Activated CD4-positive, alpha-beta T cell treated with anti-CD3 and anti-CD28 coated beads for 24 hours (primary cell): Measurements from ENCODE around the gene CDH4.

Experiments used
- DNase-seq, 2 donors: peaks; one replicate each; pipeline ENCODE4 v3.0.0-alpha.2; 2020; ENCODE audit warnings: low read depth in 2 of 2

Gene CDH4

DNA sequence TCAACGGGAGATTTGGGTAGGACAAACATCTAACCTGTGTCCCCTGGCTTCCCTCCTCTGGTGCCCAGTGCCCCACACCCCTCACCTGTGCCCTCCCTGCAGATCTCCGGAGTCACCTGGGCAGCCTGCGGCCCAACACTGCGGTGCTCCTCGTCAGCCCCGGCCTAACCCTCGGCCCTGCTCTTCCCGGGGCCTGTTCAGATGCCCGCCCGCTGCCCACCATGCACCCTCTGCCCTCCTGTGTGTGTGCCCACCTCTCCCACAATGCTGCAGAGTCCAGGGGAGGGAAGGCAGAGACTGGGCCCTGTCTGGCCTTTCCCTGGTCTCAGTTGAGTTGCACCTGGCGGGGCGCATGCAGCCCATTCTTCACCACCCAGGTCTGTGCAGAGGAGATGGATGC is 349.3 kb downstream of the CDH4 start:
- no peak for DNase-seq

DNA sequence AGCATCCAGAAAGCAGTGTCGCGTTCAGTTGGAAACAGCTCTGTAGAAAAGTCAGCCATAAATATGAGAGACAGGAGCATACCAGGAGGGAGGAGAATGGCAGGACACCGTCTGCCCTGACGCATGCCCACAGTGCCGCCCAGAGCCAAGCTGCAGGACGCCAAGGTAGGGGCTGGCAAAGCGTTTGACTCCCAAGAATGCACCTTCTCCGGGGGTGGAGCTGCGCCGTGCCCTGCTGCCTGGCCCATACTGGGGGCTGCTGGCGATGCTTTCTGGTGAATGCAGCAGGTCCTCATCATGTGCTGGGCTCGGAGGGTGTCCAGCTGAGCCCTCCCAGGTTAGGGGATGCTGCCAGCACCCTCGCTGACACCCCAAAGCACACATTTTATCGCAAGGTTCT is 349.8 kb downstream of the CDH4 start:
- DNase-seq: no peak

DNA sequence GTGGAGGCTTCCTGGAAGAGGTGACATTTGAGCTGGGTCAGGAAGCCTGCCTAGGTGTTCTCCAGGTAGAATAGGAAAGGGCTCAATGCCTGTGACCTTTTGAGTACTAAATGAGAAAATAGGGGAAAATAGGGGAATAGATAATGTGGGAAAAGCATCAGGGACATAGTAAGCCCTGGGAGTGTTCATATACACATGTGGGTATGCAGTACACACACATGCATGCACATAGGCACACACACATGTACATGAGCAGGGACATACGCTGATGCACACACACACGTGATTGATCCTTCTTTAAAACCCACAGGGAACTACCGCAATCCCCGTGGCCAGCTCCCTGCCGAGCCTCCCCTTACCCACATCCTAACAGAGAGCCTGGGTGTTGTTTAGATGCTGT is 351.7 kb downstream of the CDH4 start:
- no peak for DNase-seq

DNA sequence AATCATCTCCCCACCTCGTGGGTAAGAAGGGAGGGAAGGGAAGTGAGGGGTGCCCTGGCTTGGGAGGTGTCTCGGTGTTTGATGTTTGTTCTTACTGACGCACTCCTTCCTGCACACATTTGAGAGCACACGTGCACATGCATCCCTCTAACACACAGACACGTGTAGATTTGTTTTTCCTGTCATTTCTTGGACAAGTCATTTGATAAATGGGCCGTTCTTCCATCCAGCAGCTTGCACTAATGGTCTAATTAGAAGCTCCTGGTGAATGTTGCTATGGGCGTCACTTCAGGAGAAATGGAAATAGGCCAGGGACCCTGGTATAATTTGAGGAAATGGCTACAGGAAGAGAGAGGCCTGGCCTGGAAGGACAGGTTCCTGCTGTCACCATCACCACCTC is 352.5 kb downstream of the CDH4 start:
- no peak for DNase-seq

DNA sequence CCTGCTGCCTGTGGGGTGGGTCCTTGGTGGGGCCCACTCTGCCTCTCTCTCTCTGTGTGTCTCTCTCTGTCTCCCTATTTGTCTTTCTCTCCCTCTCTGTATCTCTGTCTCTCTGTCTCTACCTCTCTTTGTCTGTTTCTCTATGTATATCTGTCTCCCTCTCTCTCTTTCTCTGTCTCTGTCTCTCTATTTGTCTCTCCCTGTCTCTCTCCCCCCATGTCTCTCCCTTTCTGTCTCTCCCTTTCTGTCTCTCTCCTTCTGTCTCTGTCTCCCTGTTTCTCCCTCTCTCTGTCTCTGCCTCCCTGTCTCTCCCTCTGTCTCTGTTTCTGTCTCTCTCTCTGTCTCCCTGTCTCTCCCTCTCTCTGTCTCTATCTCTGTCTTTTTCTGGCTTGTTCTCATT is 353.2 kb downstream of the CDH4 start:
- no peak for DNase-seq

DNA sequence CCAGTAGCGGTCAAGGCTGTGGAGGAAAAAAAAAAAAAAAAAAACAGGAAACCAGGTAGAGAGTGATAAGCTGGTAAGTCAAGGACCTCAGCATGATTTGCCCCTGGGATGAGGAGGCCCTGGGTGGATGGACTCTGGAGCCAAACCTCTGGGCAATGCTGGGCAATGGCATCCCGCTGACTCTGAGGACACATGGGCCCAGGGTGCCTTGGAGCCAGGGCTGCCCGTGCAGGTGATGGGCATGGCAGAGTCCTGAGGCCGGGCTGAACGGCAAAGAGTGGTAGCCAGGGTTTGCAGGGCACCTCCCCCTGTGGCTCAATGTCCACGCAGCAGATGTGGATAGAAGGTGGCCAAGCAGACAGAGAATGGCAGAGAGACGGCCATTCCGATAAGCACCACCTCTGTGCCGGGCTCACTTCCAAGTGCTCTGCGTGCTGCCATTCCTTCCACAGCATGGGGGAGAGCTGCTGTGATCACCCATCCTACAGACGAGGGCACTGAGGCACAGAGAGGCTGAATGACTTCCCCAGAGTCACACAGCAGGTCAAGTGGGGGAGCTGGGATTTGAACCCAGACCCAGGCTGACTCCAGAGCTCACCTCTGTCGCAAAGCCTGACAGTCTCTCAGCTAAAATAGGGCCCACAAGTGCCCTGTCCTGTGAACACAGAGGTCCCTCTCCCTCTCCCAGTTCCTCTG is 353.9 kb downstream of the CDH4 start:
- no peak for DNase-seq

DNA sequence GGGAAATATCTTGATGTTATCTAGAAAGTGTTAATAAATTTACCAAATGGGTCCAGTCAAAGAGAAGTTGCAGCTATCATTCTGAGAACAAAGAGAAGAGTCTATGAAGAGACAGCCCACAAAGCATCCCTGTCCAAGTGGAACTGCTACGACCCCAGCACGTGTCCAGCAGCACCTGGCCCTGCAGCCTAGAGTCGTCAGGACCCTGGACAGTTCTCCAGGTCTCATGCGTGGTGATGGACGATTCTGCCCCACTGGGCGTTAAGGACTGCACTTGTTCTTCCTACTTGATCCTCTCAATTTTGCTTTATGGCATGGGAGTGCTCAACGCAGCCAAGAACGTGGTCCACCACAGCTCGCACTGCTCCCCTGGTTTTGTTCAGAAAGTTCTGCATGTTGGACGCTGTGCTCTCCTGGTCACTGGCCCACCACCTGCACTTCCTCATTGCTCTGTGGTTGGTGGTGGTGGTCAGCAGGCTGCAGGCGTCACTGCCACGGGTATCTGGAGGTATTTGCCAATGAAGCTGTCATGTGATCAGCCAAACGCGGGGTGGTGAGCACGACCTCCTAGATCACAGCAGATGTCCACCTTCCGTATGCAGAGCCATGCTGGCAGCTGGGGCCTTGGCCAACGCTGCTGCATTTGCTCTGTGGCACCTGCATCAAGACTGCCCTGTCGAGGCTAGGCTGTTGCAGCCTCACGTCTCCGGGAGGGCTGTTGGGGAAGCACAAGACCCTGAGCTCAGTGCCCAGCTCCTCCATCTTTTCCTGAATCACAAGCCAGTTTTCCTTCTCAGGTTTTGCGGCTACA is 356.4 kb downstream of the CDH4 start:
- no peak for DNase-seq

DNA sequence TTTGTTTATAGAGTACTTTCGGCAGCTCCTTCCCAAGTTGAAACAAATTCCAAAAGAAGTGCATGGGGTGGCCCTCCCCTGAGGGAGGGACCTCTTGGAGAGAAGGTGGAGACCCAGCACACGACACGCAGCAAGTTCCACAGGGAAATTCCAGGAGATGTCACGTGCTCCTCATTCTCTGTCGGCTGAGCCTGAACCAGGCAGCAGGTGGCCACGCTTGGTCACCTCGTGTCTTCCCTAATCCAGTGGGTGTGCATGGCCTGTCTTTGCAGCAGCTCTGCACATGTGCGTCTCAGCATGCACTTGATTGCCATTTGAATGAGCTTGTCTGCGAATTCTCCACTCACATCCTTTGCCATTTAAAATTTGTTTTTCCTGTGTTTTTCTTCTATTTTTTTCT is 357.4 kb downstream of the CDH4 start:
- DNase-seq: no peak

DNA sequence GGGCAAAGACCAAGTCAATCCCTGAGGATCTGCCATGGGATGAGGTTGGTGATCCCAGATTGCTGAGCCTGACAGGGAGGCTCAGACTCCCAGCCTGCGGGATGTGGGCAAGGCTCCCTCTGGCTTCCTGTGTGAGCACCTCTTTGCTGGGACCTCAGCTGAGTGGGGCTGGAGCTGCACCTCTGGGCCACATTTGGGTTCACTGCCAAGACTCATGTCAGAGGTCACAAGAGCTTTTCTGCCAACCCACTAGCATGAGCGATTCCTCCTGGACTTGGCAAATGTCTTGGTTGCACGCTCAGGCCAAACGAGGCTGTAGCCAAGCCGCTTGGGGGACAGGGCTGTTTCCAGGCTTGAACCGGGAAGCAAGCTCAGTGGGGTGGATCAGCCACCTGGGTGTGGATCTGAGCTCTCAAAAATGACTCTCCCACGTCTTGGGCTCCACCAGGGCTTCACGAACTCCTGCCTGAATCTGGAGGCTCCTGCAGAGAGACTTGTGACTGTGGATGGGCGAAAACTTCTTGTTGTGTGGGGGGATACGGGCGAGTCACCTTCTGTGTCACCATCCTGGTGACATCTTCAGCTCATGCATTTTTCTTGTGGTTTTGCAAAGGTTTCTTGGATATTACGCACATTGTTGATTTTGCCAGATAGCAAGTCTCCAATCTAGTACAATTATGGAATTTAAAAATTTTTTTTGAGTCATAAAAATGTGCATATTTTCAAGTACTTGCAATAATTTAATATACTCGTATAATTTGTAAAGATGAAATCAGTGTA is 359.5 kb downstream of the CDH4 start:
- no peak for DNase-seq

DNA sequence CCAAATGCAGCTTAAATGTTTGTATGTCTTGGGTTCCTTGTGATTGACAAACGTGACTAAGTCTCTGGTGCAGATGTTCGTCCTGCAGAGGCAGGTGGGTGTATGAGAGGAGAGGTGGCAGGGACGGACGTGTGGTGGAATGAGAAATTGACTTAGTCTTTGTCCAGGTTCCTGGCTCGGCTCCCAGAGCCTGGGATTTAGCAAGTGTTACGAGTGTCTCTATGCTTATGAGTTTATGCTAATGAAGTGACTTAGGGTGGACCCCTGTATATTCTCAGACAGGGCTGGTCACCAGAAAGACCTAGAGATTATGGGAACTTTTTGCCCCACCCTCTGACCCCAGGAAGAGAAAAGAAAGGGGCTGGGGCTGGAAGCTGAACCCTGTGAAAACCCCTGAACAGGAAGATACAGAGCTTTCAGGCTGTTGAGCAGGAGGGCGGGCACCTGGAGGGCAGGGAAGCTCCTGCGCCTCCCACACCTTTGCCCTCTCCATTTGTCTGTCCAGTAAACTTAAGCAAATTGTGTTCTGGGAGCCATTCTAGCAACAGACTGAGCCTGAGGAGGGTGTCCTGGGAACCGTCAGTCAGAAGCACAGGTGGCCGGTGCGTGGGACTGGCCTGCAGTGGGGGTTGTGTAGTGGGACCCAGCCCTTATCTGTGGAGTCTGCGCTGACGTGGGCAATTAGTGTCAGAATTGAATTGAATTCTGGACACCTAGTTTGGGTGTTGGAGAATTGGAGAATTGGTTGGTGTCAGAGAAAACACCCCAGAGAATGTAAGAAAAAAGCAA is 362.1 kb downstream of the CDH4 start:
- DNase-seq: no peak

DNA sequence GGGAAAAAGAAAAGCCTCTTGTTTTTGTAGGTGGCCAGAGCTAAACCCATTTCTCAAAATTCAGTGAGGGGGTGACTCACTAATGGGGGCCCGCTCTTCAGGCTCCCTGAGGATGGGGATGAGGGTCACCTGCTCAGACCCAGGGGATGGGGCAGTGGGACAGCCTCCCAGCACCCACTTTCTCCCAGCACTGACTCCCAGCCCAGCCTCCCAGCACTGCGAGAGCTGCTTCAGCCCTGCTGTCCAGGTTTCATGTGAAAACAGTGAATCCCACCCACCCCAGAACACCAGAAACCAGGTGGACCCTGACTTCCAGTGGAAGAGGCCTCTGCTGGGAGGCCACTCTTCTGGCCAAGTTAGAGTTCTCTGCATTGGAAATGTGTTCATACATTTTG is 362.6 kb downstream of the CDH4 start:
- DNase-seq: no peak

DNA sequence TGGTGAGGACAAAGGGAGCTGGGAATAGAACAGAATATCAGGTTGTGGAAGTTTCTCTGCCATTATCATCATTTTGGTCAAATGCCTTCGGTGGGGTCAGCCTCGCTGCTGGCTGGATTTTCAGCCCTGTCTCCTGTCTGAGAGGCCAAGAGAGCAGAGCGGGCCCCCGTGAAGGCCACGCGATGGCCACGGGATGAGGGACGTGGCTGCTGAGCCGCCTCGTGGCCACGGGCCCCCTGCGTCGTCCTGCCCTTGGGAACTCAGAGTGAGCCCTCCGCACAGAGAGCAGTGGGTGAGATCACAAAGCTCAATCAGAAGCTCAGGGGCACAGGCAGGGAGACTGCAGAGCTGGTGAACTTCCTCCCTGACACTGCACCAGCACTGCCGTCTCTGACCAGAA is 363.7 kb downstream of the CDH4 start:
- DNase-seq: no peak

DNA sequence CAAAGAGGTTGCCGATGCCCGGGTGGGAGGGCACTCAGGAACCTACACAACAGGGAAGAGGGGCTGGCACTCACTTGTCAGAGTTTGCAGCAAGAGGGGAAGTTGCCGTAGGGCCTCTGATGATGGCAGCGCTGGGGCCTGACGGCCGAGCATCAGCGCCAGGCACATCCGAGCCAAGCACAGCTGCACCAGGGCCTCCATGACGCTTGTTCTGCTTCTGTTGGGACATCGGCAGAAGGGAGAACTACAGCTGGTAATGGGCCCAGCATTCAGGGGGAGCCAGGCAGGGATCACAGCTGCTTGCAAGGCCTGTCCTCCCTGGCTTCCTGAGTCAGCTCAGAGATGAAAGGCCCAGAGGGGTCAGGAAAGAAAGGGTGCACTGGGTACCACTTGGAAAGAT is 367.7 kb downstream of the CDH4 start:
- DNase-seq: no peak

DNA sequence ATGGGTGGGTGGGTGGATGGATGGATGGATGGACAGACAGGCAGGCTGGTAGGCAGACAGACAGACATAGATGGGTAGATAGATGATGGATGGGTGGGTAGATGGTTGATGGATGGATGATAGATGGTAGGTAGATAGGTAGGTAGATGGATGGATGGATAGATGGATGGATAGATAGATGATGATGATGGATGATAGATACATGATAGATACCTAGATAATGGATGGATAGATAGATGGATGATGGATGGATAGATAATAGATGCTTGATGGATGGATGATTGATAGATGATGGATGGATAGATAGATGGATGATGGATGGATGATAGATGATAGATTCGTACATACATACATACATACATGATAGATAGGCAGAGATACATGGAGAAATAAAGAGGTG is 368.1 kb downstream of the CDH4 start:
- no peak for DNase-seq

DNA sequence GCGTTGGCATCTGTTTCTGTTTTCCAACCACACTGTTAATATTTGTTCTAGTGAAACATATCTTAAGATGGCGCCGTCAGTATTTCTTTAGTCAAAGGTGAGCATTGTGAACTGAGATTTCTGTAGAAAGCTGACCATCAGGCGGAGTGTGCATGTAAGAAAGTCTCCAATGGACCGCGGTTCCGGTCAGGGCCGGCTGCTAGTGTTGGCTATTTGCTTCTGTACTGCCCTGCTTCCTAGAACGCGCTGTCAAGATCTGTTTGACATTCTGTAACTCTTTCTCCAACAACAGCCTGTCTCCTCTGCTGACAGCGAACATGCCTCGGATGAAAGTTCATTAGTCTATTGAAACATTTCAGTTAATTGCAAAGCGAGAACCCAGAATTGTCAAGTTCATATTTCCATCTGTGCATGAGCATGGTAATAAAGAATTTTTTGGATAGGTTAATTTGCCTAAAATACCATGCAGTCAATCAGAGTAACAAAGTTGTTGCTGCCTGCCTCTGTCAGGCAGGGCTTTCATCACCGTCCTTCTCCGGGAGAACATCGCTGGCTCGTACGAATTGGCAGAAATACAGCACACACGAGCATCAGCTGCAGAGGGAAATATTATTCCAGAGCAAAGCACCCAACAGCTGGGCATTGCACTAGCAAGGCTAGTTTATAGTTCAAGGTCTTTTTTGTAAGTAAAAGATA is 369.1 kb downstream of the CDH4 start:
- no peak for DNase-seq

DNA sequence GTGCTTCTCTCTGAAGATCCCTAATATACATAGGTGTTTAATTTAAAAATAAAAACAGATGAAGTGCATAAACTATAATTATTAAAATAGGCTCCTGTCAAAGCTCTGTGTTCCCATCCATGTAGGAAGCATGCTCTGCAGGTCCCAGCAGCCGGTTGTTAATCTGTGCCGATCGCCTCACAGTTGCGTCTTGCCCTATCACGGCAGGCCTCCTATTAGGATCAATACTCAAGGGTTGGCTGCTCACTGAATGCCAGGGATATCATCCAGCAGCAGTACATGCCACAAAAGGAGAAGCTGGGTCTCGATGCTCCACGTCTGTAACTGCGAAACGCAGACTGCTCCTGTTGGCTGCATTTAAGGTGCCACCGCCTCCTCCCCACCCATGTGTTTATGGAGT is 369.8 kb downstream of the CDH4 start:
- DNase-seq: no peak

DNA sequence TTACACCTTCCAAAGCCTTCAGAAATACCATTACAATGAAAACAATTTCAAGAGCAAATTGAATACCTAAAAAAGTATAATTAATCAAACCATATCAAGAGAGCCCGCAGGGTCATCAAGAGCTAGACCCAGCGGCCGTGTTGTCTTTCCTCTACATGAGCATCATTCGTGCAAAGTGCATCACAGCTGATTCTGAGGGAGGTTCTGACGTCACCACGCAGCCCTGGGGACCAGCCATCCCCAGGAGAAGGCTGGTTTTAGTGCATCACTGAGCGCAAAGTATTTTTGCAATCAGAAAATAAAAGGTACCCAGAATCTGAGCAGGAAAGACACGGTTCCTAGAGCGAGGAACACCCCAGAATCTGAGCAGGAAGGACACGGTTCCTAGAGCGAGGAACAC is 371.4 kb downstream of the CDH4 start:
- no peak for DNase-seq

DNA sequence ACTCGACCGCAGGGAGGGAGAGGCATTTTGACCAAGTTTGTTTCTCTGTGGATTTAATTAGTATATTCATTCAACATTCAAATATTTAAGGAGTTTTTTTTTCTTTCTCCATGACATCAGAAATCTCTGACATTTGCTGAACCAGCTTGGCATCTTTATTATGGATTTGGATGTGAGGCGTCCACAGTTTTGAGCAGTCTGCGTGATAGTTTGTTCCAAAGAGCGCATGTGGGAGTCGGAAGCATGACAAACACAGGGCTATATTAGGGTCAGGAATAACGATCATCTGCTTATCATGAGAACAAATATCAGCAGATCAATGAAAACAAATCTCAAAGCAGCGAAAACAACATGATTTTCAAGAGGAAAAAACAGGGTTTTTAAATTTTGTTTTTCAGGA is 373.2 kb downstream of the CDH4 start:
- DNase-seq: no peak

DNA sequence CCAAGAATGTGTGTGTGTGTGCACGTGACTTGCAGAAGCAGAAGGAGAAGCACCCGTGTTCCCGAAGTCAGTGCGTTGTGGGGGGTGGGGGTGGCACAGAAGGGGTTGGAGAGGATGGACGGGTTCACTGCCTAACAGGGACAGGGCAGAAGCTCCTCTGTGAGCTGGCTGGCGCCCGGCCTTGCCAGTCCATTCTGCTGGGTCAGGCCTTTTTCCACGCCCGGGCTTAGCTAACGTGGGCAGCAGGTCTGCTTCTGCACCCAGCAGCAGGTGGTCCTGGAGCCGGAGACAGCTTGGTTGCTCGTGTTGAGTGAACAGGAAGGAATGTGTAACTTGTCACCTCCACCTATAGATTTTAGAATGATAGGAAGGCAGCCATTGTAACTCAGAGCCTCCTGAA is 374.4 kb downstream of the CDH4 start:
- no peak for DNase-seq

DNA sequence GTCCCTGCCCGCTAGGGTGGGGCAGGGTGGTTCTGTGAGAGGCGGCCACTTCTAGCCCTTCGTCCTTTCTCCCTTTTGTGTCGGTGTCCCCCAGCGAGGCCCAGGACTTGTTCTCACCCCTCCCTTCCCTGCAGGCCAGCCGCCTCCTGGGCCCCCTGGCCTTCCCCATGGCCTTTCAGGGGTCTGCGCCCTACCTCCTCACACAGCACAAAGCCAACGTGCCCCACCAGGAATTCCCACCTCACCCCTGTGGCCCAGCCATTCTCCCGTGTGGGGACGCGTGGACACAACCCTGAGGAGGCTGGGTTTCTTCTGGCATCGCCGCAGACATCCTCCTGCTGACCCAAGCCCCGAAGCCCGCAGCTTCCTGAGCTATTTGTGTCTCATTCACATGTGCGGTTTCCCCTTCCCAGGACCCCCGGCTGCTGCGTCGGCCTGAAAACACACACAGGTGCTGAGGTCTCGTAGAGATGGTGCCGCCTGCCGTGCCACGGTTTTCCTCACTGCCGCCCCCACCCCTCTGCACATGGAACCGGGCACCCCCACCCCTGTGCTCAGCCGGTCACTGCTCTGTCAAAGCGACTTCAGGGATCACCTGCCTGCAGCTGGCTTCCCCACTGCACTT is 375.8 kb downstream of the CDH4 start:
- DNase-seq: no peak

DNA sequence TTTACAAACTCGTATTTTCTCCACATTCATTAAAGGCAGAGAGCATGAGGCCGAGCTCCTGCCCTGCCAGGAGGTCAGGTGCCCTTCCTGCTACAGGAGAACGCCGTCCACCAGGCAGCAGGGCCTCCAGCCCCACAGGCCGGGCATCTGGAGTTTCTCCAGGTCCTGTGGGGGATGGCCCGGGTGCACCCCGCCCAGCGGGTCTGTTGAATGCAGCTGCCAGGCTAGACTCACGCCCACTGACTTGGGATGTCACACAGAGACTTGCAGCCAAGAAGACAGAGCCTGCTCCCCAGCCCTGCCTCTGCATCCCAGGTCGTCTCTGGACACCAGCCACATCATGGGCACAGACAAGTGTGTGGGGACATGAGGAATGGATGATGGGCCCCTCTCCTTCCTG is 376.4 kb downstream of the CDH4 start:
- no peak for DNase-seq
